DND-41 (cell line): ENCODE measurements around the gene MVK.

Experiments
- ATAC-seq: fragments of 200-7000 bp; cut with Tn5 transposase; 3 replicates; pipeline ENCODE4 v1.9.1; 2021; ENCODE audit warnings: low read depth; ENCODE audit not compliant: insufficient read depth
- DNase-seq: peaks from one replicate; pipeline ENCODE4 v3.0.0-alpha.2; 2020
- H2AFZ ChIP-seq: 2 replicates; pipeline ENCODE4 v1.6.0; 2012; ENCODE audit warnings: low read depth, low read length
- H3K27ac ChIP-seq: 2 replicates; pipeline ENCODE4 v1.5.1; 2012; ENCODE audit warnings: low read length, inconsistent platforms
- H3K27me3 ChIP-seq: fragments of 200-600 bp; sonication (generic); 2 replicates; pipeline ENCODE4 v1.6.0; 2012; ENCODE audit warnings: low read length, mild to moderate bottlenecking, inconsistent platforms; ENCODE audit not compliant: insufficient read depth, poor library complexity
- H3K36me3 ChIP-seq: 2 replicates; pipeline ENCODE4 v1.5.1; 2012; ENCODE audit warnings: low read length, inconsistent platforms; ENCODE audit not compliant: insufficient read depth
- H3K4me1 ChIP-seq: 2 replicates; pipeline ENCODE4 v1.5.1; 2012; ENCODE audit warnings: mild to moderate bottlenecking, low read length; ENCODE audit not compliant: insufficient read depth
- H3K4me2 ChIP-seq: 2 replicates; pipeline ENCODE4 v1.6.0; 2012; ENCODE audit warnings: mild to moderate bottlenecking, moderate library complexity, low read length, inconsistent platforms; ENCODE audit not compliant: insufficient read depth
- H3K4me3 ChIP-seq, 2 experiments: fragments of 200-600 bp in 1 of 2; shearing (Covaris generic) in 1 of 2; 2 replicates each; pipeline ENCODE4 v1.5.1; 2012 to 2016; ENCODE audit warnings: inconsistent platforms in 2 of 2, low read length in 2 of 2, mild to moderate bottlenecking in 2 of 2, low read depth in 1 of 2, moderate library complexity in 1 of 2
- H3K79me2 ChIP-seq: 2 replicates; pipeline ENCODE4 v1.6.0; 2012; ENCODE audit warnings: low read length, inconsistent platforms; ENCODE audit not compliant: insufficient read depth
- H3K9ac ChIP-seq: 2 replicates; pipeline ENCODE4 v1.6.0; 2012; ENCODE audit warnings: low read depth, mild to moderate bottlenecking, inconsistent platforms, low read length, moderate library complexity
- H3K9me3 ChIP-seq: 2 replicates; pipeline ENCODE4 v1.5.1; 2012; ENCODE audit warnings: low read length, moderate library complexity, mild to moderate bottlenecking, inconsistent platforms; ENCODE audit not compliant: insufficient read depth, severe bottlenecking
- H4K20me1 ChIP-seq: 2 replicates; pipeline ENCODE4 v1.6.0; 2012; ENCODE audit warnings: low read length; ENCODE audit not compliant: insufficient read depth
- EZH2 ChIP-seq: IDR thresholded peaks from 3 replicates; pipeline ENCODE4 v1.6.1; 2012; ENCODE audit warnings: borderline replicate concordance, low read depth, mild to moderate bottlenecking, moderate library complexity, low read length, inconsistent platforms; ENCODE audit not compliant: severe bottlenecking
- TF ChIP-seq, protein P1 (sequence below): IDR thresholded peaks from 2 replicates; pipeline ENCODE4 v1.5.1; 2012; ENCODE audit warnings: borderline replicate concordance, low read length, moderate library complexity, mild to moderate bottlenecking; ENCODE audit not compliant: poor library complexity, severe bottlenecking; ENCODE audit errors: extremely low read depth

Gene MVK

DNA sequence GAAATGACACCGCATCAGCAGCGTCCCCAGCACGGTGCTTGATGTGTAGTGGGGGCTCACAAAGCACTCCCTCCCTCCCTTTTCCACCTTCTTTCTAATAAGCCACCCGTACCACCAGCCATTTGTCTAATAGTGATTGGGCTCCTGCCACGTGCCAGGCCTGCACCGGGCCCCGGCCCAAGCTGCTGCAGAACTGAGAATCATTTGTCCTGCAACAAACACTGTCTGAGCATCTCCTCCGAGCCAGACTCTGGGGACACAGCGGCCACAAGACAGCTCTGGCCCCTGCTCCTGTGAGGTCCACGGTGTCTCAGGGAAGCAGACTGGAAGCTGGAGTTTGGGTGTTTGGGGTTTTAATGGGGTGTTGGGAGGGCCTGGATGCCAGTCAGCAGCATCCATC lies 43.9 kb downstream of the MVK start:
- DNase-seq: no peak
- H3K27me3 ChIP-seq: peaks cover 21% of the 10 kb centered on the region

DNA sequence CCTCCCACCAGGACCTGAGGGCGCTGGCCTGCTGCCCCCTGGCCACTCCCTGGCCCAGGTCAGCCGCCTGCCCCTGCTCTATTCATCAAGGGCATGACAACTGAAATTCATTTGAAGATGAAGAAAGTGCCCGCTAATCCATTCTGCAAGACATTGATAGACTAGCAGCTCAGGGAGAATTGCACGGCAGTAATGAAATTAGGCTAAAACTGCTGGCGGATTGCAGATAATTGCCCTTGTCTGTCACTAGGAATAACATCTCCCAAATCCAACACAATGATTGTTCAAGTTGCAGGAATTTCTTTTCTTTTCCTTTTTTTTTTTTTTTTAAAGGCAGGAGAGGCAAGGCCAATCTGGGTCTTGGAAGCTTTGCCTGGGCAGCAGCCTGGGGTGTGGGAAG lies 44.5 kb downstream of the MVK start:
- Histone ChIP-seq H3K27me3 (peaks cover 21% of the 10 kb centered on the region), H3K27ac (no peak overlapping the region), H3K4me2 (no peak overlapping the region), H3K4me3 (no peak overlapping the region), H3K9me3 (no peaks in the 10 kb centered on the region), H3K79me2 (no peaks in the 10 kb centered on the region), H4K20me1 (peaks cover 2% of the 10 kb centered on the region; the same call in 1 of the 2 replicates), H2AFZ (no peak overlapping the region), H3K36me3 (no peaks in the 10 kb centered on the region), H3K4me1 (no peaks in the 10 kb centered on the region), H3K9ac (no peak overlapping the region)
- TF ChIP-seq, protein P1, sequence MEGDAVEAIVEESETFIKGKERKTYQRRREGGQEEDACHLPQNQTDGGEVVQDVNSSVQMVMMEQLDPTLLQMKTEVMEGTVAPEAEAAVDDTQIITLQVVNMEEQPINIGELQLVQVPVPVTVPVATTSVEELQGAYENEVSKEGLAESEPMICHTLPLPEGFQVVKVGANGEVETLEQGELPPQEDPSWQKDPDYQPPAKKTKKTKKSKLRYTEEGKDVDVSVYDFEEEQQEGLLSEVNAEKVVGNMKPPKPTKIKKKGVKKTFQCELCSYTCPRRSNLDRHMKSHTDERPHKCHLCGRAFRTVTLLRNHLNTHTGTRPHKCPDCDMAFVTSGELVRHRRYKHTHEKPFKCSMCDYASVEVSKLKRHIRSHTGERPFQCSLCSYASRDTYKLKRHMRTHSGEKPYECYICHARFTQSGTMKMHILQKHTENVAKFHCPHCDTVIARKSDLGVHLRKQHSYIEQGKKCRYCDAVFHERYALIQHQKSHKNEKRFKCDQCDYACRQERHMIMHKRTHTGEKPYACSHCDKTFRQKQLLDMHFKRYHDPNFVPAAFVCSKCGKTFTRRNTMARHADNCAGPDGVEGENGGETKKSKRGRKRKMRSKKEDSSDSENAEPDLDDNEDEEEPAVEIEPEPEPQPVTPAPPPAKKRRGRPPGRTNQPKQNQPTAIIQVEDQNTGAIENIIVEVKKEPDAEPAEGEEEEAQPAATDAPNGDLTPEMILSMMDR: no peak
- TF ChIP-seq EZH2: no peak
- no peak for DNase-seq
- no peak for ATAC-seq

More for the DNA sequence above, 43.9 kb downstream of the MVK start:
- ATAC-seq: no peak
- Histone ChIP-seq H3K9me3 (no peaks in the 10 kb centered on the region), H3K27ac (no peak overlapping the region), H3K36me3 (no peaks in the 10 kb centered on the region), H3K4me1 (no peaks in the 10 kb centered on the region), H3K9ac (no peak overlapping the region), H3K4me3 (no peak overlapping the region), H4K20me1 (peaks cover 2% of the 10 kb centered on the region; the same call in 1 of the 2 replicates), H2AFZ (no peak overlapping the region), H3K4me2 (no peak overlapping the region), H3K79me2 (no peaks in the 10 kb centered on the region)
- no peak for TF ChIP-seq EZH2
- TF ChIP-seq, protein P1: no peak

DNA sequence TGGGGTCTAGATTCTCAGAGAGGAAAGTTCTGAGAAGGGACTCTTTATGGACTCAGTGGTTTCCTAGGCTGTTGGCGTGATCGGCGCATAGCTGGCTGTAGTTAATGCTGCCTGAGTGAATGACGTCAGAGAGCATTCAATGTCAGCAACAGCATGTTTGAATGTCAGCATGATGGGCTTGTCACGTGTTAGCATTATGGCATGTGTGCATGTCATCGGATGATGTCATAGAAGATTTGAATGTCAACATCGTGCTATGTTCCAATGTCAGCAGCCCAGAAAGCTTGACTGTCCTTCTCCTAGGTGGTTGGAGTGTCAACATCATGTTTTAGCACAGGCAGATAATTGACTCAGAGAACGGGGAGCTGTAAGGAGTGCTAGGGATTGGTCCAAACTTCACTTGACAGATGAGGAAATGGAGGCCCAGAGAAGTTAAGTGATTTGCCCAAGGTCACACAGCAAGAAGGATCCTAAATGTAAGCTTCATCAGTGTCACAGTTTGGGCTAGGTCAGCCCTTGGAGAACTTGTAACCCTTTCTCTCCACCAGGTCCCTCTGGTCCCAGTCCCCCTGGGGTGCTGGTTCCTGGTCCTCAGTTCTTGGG lies 45.5 kb downstream of the MVK start:
- Histone ChIP-seq H3K27me3 (peaks cover 19% of the 10 kb centered on the region), H3K9me3 (no peaks in the 10 kb centered on the region), H3K79me2 (no peaks in the 10 kb centered on the region), H3K4me2 (no peak overlapping the region), H3K4me3 (no peak overlapping the region), H3K9ac (no peak overlapping the region), H2AFZ (no peak overlapping the region), H3K27ac (no peak overlapping the region), H3K4me1 (no peaks in the 10 kb centered on the region), H3K36me3 (no peaks in the 10 kb centered on the region), H4K20me1 (peaks cover 2% of the 10 kb centered on the region; the same call in 1 of the 2 replicates)
- ATAC-seq: no peak
- TF ChIP-seq EZH2: no peak
- TF ChIP-seq, protein P1: no peak
- DNase-seq: no peak

DNA sequence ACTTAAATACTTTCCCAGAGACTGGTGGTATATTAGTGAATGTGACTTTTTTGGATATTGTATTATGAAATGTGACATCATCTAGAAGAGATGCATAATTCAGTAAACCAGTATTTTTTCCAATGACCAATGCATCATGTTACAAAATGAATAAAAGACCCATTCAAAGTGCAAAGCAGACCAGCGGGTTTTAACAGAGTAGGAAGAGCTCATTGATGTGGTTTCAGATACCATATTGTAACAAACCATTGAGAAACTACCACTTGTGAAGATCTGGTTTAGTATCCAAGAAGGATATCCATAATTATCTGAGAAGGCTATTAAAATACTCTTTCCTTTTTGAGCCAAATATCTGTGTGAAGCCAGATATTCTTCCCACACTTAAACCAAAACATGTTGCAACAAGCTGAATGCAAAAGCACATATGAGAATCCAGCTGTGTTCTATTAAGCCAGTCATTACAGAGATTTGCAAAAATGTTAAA lies 47.7 kb downstream of the MVK start:
- no peak for TF ChIP-seq EZH2
- TF ChIP-seq, protein P1: no peak
- Histone ChIP-seq H3K4me2 (no peak overlapping the region), H3K27me3 (peaks cover 14% of the 10 kb centered on the region), H3K27ac (no peak overlapping the region), H3K4me3 (no peak overlapping the region), H3K4me1 (no peaks in the 10 kb centered on the region), H3K36me3 (no peaks in the 10 kb centered on the region), H2AFZ (no peak overlapping the region), H3K79me2 (no peaks in the 10 kb centered on the region), H4K20me1 (no peaks in the 10 kb centered on the region; the same call in none of the 2 replicates), H3K9ac (no peak overlapping the region), H3K9me3 (no peaks in the 10 kb centered on the region)
- DNase-seq (no peak), ATAC-seq (no peak)
